Endothelial cell of umbilical vein (primary cell): ENCODE results near the gene DUOXA1. TPM values are rescaled to one million over a fixed set of nuclear protein-coding genes. Genes with fewer than 3 reads are reported as not detected.

Experiments
- BruUV-seq: library from RNA; stranded (reverse); fragments of 400-500 nt; replicated peaks from 2 replicates; lab custom pipeline; 2021; lab: Mats Ljungman, UMichigan
- CTCF ChIA-PET: fragments of 300-600, 350-600 bp; sonication (Branson Sonifier 250); formaldehyde crosslinking; loops from one replicate; lab custom pipeline; 2021; ENCODE audit warnings: antibody characterized with exemption, inconsistent platforms; lab: Charles Lee
- POLR2A ChIA-PET: fragments of 300-600, 350-600 bp; sonication (Branson Sonifier 250); formaldehyde crosslinking; loops from one replicate; lab custom pipeline; 2021; ENCODE audit warnings: antibody characterized with exemption, inconsistent platforms; lab: Charles Lee
- DNase-seq: peaks from one replicate; pipeline ENCODE4 v3.0.0-alpha.2; 2011; ENCODE audit warnings: low read depth, low spot score
- FAIRE-seq: peaks from 2 replicates; lab custom pipeline; 2011; peaks lifted over from hg19 to GRCh38; lab: Jason Lieb, UNC
- H2AFZ ChIP-seq: 2 replicates; pipeline ENCODE4 v1.6.0; 2012; ENCODE audit warnings: low read depth, low read length, control low read depth, inconsistent platforms
- H3K27ac ChIP-seq: 2 replicates; pipeline ENCODE4 v1.5.1; 2011; ENCODE audit warnings: low read depth, mild to moderate bottlenecking, control low read depth, low read length, moderate library complexity; ENCODE audit not compliant: insufficient read depth
- H3K27me3 ChIP-seq, 2 experiments: 2 replicates each; pipeline versions ENCODE4 v1.6.0 to v1.6.1; 2011; ENCODE audit warnings: low read length in 2 of 2, mixed read lengths in 1 of 2; ENCODE audit not compliant: control insufficient read depth in 2 of 2, insufficient read depth in 2 of 2
- H3K36me3 ChIP-seq, 2 experiments: 2 replicates in 1 of 2; 3 replicates in 1 of 2; pipeline ENCODE4 v1.5.1; 2011; ENCODE audit warnings: low read length in 2 of 2, mild to moderate bottlenecking in 1 of 2, moderate library complexity in 1 of 2; ENCODE audit not compliant: control insufficient read depth in 2 of 2, insufficient read depth in 2 of 2; ENCODE audit errors: extremely low read depth in 1 of 2
- H3K4me1 ChIP-seq: 3 replicates; pipeline ENCODE4 v1.5.1; 2011; ENCODE audit warnings: mild to moderate bottlenecking, low read length; ENCODE audit not compliant: control insufficient read depth, insufficient read depth; ENCODE audit errors: extremely low read depth
- H3K4me2 ChIP-seq: 2 replicates; pipeline ENCODE4 v1.6.1; 2011; ENCODE audit warnings: low read length, control low read depth, mixed read lengths; ENCODE audit not compliant: insufficient read depth
- H3K4me3 ChIP-seq, 3 experiments: fragments of 200-600 bp in 1 of 3; sonication (generic), shearing (Covaris generic) in 1 of 3; replicated peaks in 1 of 3; 2 replicates each; pipeline ENCODE4 v1.5.1; 2011 to 2016; ENCODE audit warnings: control low read depth in 3 of 3, low read length in 3 of 3, mild to moderate bottlenecking in 2 of 3, inconsistent platforms in 1 of 3, low read depth in 1 of 3, moderate library complexity in 1 of 3; ENCODE audit not compliant: insufficient read depth in 1 of 3
- H3K79me2 ChIP-seq: 2 replicates; pipeline ENCODE4 v1.6.0; 2012; ENCODE audit warnings: low read length, inconsistent platforms; ENCODE audit not compliant: control insufficient read depth, insufficient read depth
- H3K9ac ChIP-seq: replicated peaks from 2 replicates; pipeline ENCODE3; 2011; ENCODE audit warnings: low read length, control low read depth; ENCODE audit not compliant: insufficient read depth; ENCODE audit errors: extremely low read depth
- H3K9me1 ChIP-seq: replicated peaks from 3 replicates; pipeline ENCODE4 v1.6.0; 2011; ENCODE audit warnings: mild to moderate bottlenecking, low read length; ENCODE audit not compliant: control insufficient read depth, insufficient read depth; ENCODE audit errors: extremely low read depth
- H3K9me3 ChIP-seq: replicated peaks from 2 replicates; pipeline ENCODE4 v1.5.1; 2012; ENCODE audit warnings: low read length, inconsistent platforms; ENCODE audit not compliant: control insufficient read depth, insufficient read depth
- H4K20me1 ChIP-seq: replicated peaks from 2 replicates; pipeline ENCODE3; 2011; ENCODE audit warnings: mild to moderate bottlenecking, low read length; ENCODE audit not compliant: control insufficient read depth, insufficient read depth; ENCODE audit errors: extremely low read depth
- CTCF ChIP-seq, 2 donors: IDR thresholded peaks; 1 replicate in 1 of 2; 2 replicates in 1 of 2; pipeline ENCODE4 v1.5.1; 2011; ENCODE audit warnings: low read length in 2 of 2, mild to moderate bottlenecking in 2 of 2, moderate library complexity in 2 of 2, control low read depth in 1 of 2, inconsistent platforms in 1 of 2, low read depth in 1 of 2; ENCODE audit not compliant: insufficient read depth in 1 of 2; ENCODE audit errors: extremely low read depth in 1 of 2
- EZH2 ChIP-seq: IDR thresholded peaks from 2 replicates; pipeline ENCODE4 v1.6.1; 2012; ENCODE audit warnings: borderline replicate concordance, low read depth, mild to moderate bottlenecking, moderate library complexity, low read length, inconsistent platforms; ENCODE audit not compliant: severe bottlenecking
- FOS ChIP-seq: IDR thresholded peaks from 2 replicates; pipeline ENCODE4 v1.6.1; 2011; ENCODE audit warnings: mild to moderate bottlenecking, low read length, moderate library complexity, borderline replicate concordance; ENCODE audit not compliant: insufficient read depth
- GATA2 ChIP-seq: IDR thresholded peaks from 2 replicates; pipeline ENCODE4 v1.7.0; 2011; ENCODE audit warnings: low read depth, mild to moderate bottlenecking, moderate library complexity, mixed read lengths, low read length; ENCODE audit not compliant: insufficient read length, insufficient read depth
- JUN ChIP-seq: IDR thresholded peaks from 2 replicates; pipeline ENCODE4 v1.6.1; 2011; ENCODE audit warnings: borderline replicate concordance, low read depth; ENCODE audit not compliant: insufficient read length, insufficient read depth
- MYC ChIP-seq: IDR thresholded peaks from one replicate; pipeline ENCODE4 v1.6.1; 2011; ENCODE audit warnings: mild to moderate bottlenecking, low read depth, low read length
- POLR2A ChIP-seq: IDR thresholded peaks from 2 replicates; pipeline ENCODE4 v1.6.1; 2012; ENCODE audit warnings: low read depth, mild to moderate bottlenecking, control low read depth, low read length
- POLR2AphosphoS5 ChIP-seq: IDR thresholded peaks from 2 replicates; pipeline ENCODE4 v1.6.1; 2012; ENCODE audit warnings: low read depth, mild to moderate bottlenecking, control low read depth, low read length, moderate library complexity; ENCODE audit not compliant: insufficient read depth
- dilution Hi-C: fragments of 300-500 bp; cut with MboI; formaldehyde crosslinking; loops from one replicate; pipeline ENCODE4 v1.15.0; 2019; ENCODE audit warnings: low sequenced_read_pairs; ENCODE audit not compliant: extremely low pct_ligation_motif_present
- intact Hi-C: fragments of 100-400 bp; cut with micrococcal nuclease; formaldehyde crosslinking; loops from one replicate; pipeline ENCODE4 v1.10.0; 2022
- polyA plus RNA-seq, 4 experiments: library from polyadenylated mRNA; depleted of rRNA in 3 of 4; stranded (reverse) in 3 of 4; unstranded in 1 of 4; fragments of >200 nt; gene quantifications; 2 replicates each; pipeline versions ENCODE4 v1.2.1 to v1.2.3, GENCODE V29; 2011 to 2012; ENCODE audit warnings: missing spikeins in 1 of 4
- total RNA-seq: library from RNA; stranded (reverse); gene quantifications from 2 replicates; pipeline ENCODE4 v1.2.3, GENCODE V29; 2021
- TF ChIP-seq, protein P1 (sequence below): IDR thresholded peaks from 2 replicates; pipeline ENCODE4 v1.6.1; 2011; ENCODE audit not compliant: insufficient read depth, insufficient read length

The DUOXA1 gene
- total and polyA plus RNA-seq, 2 donors (not counting 3 experiments of a cell fraction or from before 2014, with no cell fraction given): 0.07 TPM; not detected in 1

DNA sequence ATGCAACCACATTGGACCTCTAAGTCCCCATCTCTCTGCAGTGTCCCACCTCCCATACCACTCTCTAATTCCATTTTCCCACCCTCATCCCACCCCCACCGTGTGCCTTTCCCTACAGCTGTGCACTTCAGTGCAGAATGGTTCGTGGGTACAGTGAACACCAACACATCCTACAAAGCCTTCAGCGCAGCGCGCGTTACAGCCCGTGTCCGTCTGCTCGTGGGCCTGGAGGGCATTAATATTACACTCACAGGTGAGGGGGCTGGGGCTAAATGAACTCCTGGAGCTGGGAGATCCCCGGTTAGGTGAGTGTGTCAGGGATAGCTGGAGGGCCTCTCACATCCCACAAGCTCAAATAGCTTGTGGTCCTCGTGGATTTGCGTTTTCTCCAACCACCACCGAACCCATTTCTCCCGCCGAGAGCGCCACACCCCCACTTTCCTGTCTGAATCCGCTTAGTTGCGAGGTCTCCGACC lies 13.6 kb downstream of the DUOXA1 start:
- DNase-seq (no peak), FAIRE-seq (no peak)
- Histone ChIP-seq H3K4me2 (no peak overlapping the region), H2AFZ (no peak overlapping the region), H3K27ac (no peak overlapping the region), H3K9me1 (no peaks in the 10 kb centered on the region), H3K27me3 (peaks cover 62 to 65% of the 10 kb centered on the region in 2 experiments), H3K4me3 (no peak overlapping the region), H3K4me1 (peaks cover 4% of the 10 kb centered on the region), H4K20me1 (no peaks in the 10 kb centered on the region), H3K36me3 (no peaks in the 10 kb centered on the region), H3K79me2 (no peaks in the 10 kb centered on the region), H3K9ac (no peak overlapping the region), H3K9me3 (no peaks in the 10 kb centered on the region)
- no TSS peak for BruUV-seq
- CTCF ChIA-PET: interaction anchor here (1.2 to 3.0 kb wide), 2 partner anchors 10 to 79 kb away, joined by 4 to 12 read pairs; no protein-coding TSS in a partner anchor
- POLR2A ChIA-PET: no interaction called here
- dilution Hi-C loops: no loop called here
- intact Hi-C loops: loop anchor here (5.0 kb wide), 3 partner anchors 79 to 264 kb away; no protein-coding TSS in a partner anchor
- TF ChIP-seq POLR2A (no peak), FOS (no peak), MYC (no peak), CTCF (IDR thresholded peaks at IDR 0.05; ENCODE audit: extremely low read depth in 1 of 2, insufficient read depth in 1 of 2, low read depth in 1 of 2, low read length in 2 of 2) (no peak), POLR2AphosphoS5 (no peak), JUN (no peak), EZH2 (no peak), GATA2 (no peak)
- TF ChIP-seq, protein P1, sequence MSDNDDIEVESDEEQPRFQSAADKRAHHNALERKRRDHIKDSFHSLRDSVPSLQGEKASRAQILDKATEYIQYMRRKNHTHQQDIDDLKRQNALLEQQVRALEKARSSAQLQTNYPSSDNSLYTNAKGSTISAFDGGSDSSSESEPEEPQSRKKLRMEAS: no peak
